ENCODE data around the gene GFM1. TPM values are rescaled to one million over a fixed set of nuclear protein-coding genes. Genes with fewer than 3 reads are reported as not detected.

Gene GFM1
- 49.8 TPM for total RNA-seq

DNA sequence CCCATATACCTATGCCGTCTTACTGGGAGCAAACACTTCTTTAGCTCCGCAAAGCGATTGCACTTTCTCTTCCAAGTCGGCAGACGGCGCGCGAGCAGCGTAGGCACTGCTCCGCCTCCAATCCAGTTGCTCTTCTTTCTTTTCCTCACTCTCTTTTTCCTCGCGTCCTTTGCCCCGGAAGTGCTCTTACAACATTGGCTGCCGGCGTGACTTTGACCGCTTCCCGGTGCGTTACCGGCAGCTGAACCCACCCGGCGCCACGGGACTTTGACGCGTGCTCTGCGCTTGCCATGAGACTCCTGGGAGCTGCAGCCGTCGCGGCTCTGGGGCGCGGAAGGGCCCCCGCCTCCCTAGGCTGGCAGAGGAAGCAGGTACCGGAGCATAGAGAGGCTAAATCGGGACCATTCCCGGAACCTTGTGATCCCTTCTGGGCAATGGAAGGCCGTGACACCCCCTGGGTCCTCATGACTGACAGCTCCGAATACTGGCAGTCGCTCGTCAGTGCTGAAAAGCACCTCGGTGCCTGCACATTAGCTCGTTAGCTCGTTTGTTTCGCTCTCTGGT lies at the start of gene GFM1:
Gene GFM1 (plus strand): TSS at position 183 of the 564 bp plus-strand sequence. CDS start 108 bp downstream, at position 291.
- peak; percentile 91 for DNase-seq

DNA sequence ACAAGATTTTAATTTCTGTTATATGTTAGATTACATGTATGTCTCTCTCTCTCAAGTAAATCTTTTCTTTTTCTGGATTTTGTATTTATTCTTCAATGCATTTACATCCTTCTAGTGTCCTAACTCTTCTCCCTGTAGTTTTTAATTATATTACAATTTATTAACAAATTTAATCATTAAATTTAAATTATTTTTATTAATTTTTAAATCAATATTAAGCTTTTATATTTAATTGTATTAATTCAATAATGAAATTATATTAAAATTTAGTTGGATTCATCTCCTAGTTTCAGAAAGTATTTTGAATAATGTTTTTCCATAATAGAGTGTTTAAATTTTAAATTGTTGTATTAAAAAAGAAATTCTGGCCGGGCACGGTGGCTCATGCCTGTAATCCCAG lies 43.5 kb upstream of the GFM1 start:
- no peak for DNase-seq

DNA sequence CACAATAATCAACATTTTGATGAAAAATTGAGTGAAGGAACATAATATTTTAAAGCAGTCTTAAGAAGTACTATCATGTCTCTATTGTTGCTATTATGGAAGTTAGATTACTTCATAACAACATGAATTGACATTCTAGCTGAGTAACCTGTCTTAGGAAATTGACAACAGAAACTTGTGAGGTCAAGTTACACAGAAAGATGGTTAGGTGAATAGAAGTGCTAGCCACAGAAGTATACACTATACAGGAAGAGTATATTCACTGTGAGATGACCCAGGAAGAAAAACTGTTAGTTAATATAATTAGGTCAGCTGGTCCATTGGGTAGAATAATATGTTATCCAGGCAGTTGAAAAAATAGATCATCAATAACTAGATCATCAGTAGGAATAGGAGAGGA lies 42.1 kb upstream of the GFM1 start:
- DNase-seq: no peak

DNA sequence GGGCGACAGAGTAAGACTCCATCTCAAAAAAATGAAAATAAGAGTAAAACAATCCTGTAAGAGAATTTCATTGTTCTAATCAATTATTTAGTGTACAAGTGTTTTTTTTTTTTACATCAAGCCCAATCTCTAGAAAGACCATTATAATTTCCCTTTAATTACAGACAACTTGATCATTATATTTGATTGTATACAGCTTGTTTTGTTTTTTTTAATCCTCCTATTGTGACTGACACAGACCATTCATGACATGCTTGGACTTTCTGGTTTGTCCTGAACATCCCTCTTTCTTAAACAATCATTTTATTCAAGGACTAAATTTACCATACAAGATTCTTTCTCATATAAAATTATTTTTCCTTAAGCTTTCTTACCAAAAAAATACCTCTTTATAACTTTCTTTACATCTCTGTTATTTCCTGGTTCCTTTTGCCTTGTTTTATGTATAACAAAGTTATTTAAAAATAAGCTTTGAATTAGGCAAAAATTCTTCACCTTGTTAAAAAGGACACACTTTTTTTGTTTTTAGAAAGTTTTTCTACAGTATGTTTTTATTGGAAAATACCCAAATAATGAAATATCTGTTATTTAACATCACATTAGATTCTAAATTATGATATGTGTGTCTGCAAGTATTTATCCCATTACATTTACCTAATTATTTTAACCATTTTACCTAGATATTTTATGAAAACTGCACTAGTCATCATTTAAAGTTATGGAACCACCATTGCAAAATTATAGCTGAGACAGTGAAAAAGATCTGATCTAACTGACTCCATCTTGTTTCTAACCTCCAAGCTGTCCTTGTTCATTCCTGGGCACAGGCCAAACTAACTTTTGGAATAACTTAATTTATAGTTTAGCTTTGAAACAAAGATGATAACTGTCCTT lies 26.1 kb upstream of the GFM1 start:
- DNase-seq: no peak

DNA sequence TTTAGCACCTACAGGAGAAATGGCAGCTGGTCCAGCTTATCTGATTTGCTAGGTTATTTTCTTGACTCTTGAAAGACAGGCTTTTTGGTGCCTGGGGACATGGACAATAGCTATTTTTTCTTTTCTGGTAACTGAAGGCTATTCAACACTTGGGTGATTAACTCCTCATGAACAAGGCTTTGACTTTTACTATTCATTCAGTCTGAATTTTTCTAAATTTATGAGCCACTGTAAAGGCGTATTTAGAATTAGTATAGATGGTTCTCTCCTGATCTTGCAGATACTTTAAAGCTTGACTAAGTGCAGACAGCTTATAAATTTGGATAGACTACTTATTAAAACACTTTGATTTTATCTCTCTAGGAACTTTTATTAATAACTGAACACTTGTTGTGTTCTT lies 18.4 kb upstream of the GFM1 start:
- no peak for DNase-seq

DNA sequence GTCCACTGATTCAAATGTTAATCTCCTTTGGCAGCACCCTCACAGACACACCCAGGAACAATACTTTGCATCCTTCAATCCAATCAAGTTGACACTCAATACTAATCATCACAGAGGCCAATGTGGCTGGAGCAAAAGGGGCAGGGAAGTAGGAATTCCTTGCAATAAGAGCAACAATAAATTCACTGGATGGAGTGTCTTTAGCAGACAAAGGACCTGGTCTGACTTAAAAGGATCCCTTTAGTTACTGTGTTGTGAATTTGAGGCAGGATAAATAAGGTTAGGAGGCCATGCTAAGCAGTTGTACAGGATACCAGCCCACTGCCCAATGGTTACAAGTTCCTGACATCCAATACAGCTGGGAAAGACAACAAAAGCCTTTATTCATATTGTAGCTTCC lies 12.3 kb upstream of the GFM1 start:
- no peak for DNase-seq

DNA sequence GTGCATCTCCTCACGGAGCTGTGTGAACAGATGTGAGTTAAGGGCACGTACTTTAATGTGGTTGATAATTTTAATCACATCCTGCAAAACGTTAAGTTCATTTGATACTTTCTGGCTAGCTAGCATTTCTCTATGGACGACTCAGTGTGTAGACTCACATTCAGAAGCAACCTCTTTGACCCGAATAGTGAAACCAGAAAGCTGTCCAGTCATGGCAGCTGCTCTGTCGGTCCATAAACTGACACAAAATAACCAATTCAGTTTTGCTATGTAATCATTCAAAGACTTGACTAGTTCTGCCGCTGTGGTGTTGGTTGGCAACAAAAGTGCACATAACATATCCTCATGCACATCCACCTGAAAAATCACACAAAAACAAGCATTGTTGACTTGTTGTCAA lies 3.7 kb upstream of the GFM1 start:
- DNase-seq: no peak

DNA sequence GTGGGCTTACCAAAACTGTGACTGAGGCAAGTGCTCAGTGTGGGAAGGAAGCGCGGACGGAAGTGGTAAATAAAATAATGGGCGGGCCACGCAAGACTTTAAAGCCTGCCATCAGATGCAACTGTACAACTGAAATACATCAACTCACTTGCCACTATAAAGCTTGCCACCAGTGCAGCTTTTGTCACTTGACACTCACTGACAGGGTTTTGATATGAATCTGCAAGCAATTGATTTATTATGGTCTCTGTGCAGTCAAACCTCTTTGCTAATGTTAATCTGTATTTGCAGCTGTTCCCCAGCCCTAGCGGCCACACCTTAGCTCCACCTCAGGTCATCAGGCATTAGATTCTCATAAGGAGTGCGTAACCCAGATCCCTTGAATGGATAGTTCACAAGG lies 2.3 kb upstream of the GFM1 start:
- no peak for DNase-seq

DNA sequence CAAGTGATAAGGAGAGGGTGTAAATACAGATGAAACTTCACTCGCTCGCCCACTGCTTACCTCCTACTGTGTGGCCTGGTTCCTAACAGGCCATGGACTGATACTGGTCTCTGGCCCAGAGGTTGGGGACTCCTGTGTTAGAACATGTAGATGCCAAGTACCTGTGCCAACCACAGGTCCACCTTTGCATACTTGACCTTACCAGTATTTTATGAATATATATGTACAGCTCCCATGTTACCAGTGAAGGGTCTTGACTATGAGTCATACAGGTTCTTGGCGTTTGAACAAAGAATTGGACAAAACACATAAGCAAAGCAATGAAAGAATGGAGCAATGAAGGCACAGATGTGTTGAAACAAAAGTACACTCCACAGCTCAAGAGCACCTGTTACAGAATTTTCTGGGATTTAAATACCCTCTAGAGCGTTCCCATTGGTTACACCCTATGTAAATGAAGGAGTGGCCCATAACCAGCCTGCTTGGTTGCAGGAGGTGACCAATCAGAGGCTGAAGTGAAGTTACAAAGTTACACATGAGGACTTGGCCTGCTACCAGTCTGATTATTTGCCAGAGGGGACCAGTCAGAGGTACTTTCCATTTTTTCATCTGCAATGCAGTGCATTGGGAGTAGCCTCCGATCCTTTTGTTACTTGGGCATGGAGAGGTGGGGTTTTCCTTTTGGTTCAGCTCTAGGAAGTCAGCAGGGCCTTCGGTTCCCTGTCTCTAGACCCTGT lies 1.7 kb upstream of the GFM1 start:
- no peak for DNase-seq

DNA sequence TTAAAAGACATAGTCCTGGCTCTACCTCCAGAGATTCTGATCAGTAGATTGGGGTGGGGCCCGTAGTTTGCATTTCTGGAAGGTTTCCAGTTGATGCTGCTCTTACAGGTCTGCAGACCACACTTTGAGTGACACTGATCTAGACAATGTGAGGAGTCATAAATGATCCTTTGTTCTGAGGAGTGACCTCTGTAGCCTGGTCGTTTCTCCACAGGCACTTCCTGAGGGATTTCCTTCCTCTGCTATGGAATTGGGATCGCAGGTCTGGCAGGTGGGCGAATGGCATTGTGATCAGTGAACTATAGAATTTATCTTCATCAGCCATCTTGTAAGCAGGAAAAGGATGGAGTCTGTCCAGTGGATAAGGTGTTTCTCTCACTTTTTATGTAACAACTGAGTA lies 5.5 kb downstream of the GFM1 start:
- DNase-seq: no peak

DNA sequence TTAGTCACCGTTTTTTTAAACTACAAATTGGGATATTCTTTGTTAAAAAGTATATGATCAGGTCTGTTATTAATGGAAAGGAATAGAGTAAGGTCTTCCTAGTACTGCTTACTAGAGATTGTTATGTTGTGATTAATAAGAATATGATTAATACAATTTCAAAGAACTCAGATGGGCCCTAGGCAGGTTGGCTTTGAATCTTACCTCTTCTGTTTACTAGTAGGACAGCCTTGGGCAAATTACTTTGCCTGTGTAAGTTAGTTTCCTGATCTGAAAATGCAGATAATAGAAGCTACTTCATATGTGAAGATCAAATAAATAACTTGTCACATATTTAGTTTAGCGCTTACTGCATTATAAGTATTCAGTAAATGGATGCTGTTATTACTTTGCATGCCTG lies 6.9 kb downstream of the GFM1 start:
- DNase-seq: no peak

DNA sequence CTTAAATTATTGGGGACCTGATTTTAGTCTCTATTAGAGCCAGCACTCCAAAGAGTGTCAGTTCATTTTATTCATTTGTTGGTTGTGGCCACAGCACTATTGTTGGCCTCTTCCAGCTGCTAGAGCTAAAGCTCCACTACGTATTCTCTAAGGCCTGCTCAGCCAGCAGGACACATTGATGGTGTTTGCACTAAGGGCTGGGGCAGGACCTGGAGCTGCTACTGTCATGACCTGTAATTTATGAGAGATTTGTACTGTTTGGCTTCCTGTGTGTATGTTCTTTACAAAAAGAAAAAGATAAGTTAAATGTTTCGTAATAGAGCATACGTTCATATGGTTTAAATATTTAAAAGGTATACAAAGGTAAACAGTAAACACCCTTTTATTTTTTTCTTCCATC lies 8.1 kb downstream of the GFM1 start:
- no peak for DNase-seq

DNA sequence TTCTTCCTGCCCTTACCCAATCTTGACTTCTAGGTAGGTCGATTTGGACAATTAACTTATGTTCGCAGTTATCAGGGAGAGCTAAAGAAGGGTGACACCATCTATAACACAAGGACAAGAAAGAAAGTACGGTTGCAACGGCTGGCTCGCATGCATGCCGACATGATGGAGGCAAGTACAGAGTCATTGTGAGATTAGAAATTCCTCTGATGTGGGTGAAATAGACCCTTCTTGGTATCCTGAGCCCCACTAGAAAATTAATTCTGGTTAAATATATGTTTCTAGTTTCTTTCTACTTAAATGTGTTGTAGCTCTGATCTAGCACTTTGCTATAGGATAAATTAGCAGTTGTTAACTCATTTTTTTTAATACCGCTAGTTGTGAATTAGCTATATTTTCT lies 14.6 kb downstream of the GFM1 start:
- DNase-seq: no peak

DNA sequence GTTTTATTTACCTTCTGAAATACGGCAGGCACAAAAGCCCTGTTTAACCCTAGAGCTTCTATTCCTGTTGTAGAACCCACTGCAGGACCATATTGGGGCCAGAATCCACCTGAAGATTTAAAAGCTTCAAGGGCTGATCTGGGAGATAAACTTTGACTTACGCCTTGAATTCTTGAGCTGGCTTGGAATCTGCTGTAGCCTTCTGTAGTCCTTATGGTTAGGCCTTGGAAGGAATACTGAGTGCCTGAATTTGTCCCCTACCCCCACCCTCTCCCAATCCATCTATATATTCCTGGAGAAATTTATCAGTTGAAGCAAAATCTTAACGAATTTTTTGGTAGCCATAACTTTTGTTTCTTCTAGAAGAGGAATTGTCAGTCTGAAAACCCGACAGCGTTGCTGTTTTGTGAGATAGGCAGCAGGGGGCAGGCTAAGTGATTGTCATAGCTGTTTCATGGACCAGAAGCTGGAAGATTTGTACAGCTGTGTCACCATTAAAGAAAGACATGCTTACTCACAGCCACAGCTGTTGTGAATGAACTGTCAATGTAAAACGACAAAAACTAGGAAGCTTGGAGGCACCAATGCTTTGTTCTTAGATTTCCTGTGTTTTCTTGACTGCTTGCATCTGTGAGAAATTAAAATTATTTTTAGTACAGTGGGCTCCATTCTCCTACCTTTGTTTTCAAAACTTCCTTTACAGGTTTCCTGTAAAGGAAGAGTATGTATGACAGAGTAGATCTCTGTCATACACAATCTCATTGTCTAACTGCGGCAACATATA lies 15.3 kb downstream of the GFM1 start:
- DNase-seq: peak; percentile 59

DNA sequence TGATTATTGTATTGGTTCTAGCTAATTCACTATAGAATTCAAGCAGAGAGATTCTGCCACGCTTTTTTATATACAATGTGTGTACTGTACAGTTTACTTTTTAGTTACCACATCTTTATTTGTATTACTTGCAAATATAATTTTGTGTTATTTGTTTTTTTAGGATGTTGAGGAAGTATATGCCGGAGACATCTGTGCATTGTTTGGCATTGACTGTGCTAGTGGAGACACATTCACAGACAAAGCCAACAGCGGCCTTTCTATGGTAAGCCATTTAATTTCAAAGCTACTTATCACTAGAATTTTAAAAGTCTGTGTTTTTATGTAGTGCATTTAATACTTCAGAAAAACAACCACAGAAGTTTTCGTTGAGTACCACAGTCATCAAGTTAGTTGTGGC lies 16.4 kb downstream of the GFM1 start:
- no peak for DNase-seq

DNA sequence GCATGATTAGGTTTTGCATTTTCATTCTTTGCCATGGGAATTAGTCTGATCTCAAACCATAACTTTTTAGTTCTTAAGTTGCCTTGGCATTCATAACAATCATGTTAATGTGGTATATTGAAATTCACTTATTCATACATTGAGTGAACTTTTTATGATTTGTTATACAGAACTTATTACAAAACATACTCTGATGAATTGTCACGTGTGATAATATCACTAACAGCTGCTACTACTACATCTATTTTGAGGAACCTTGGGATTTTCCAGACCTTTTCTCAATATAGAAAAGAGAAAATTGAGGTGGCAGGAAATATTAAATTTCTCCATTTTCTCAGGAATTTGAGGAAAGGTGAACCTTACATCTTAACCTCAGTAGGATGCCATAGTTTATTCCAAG lies 18.9 kb downstream of the GFM1 start:
- DNase-seq: no peak

DNA sequence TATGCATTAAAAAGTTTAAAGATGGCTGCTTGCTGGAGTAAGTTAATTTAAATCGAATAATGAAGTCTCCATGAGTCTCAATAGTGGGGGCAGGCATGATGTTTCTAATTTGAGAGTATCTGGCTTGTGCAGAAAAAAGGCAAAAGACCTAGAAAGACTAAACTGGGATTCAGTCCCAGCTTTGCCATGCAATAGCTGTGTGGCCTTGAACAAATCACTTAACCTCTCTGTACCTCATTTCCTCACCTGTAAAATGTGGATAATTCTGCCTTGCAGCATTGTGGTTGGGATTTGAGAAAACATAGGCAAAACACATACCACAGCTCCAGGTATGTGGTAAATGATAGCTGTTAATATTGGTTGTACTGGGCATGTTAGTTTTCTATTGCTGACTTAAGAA lies 19.5 kb downstream of the GFM1 start:
- no peak for DNase-seq

DNA sequence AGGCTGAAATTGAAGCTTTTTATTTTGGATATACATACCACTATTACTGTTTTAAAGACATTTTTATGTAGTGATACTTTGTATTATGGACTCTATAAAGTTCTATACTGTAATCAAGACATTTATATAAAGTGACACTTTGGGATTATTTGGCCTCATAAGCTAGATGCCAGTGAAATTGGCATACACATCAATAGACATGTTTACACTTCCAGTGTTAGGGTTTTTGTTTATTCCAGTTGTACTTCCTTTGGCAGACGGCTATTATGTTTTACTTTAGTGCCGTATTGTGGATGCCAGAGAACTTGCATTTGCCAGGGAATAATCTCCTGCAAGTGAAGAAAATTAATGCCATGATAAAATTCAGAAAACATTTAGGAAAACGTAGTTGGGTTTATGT lies 22.1 kb downstream of the GFM1 start:
- DNase-seq: no peak

DNA sequence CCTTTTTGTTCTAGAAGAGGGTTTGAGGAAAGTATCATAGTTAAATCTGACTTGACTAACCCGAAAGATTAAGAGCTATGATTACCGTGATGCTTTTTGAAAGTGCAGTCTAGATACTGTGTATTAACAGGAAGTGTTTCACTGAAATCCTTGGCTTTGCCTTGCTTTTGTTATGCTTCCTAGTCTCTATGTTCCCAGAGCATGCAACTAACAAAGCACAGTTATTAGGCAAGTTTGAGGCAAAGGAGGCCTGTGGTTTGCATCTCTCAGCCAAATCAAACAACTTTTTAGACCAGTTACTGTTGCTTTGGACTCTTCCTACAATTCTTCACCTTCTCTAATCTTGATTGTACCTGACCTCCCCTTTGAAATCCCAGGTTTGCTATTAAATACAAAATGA lies 24.2 kb downstream of the GFM1 start:
- DNase-seq: no peak

DNA sequence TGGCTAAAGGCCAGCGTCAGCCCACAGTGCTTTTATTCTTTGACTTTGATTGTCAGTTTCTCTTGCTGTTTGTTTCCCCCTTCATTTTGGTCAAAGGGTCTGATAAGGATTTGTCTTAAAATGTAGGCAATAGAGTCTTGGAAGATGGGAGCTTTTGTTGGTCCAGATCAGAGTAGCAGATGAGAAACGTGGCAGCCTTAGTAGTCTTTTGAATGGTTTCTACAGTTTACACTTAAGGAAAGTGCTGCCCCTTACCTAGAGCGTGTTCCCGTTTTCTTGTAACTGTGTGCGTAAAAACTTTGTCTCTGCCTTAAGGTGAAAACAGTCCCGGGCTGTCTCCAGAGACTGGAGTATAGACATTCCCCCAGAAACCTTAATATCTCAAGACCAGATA lies 27.5 kb downstream of the GFM1 start:
- DNase-seq: no peak

DNA sequence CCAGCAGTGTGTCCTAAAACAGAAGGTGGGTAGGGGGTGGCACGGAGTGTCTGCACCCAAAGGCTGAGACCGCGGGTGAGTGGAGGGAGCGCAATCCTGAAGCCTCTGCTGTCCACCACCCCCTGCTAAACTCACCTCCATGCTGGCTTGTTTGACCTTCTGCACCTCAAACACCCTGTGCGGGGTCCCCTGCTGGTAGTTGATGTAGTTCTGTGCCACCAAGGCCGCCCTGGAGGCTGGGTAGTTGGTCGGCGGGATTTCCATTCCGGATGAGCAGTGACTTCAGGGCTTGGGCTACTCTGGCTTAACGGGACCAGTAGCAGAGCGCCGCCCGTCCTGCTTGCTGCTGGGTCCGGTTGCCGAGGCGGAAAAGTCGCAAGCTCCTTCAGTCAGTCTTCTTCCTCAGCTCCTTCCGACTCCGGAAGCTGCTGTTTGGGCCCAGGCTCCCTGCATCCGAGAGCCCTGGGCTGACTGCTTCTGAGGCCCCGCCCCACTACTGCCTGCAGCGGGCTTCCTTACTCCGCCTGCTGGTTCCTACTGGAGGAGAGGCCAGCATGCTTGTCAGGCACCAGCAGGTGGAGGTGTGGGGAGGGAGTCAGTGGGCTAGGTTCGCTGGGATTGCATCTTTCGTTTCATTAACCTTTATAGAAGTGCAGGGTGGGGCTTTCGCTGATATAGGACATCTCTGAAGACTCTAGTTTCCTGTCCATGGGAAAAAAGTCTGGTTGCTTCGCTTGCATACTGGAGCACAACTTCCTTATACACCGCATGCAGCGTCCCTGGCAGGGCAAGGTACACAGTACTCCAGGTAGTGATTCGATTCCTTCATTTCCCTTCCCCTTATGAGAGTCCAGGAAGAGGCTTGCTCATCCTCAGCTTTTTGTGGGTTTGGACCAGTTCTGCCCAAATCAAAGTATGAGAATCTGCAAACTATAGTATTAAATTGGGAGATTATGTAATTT lies 28.2 kb downstream of the GFM1 start, which contains the start of gene LXN:
Gene LXN (minus strand): TSS at position 434 of the 962 bp plus-strand sequence. CDS start 170 bp downstream, at position 264.
- DNase-seq: peak; percentile 73
